GM21360 (cell line): ENCODE results near the gene STK16.
"Not testable (repeated sequence)": the region's sequence is repeated elsewhere in the genome, so short reads cannot be mapped to it uniquely, and the experiment has no call there.

Experiments used
- ATAC-seq: cut with Tn5 transposase; IDR thresholded peaks from one replicate; pipeline ENCODE4 v1.9.1; 2021; ENCODE audit warnings: mild to moderate bottlenecking, moderate library complexity; ENCODE audit not compliant: unreplicated experiment

The STK16 gene

DNA sequence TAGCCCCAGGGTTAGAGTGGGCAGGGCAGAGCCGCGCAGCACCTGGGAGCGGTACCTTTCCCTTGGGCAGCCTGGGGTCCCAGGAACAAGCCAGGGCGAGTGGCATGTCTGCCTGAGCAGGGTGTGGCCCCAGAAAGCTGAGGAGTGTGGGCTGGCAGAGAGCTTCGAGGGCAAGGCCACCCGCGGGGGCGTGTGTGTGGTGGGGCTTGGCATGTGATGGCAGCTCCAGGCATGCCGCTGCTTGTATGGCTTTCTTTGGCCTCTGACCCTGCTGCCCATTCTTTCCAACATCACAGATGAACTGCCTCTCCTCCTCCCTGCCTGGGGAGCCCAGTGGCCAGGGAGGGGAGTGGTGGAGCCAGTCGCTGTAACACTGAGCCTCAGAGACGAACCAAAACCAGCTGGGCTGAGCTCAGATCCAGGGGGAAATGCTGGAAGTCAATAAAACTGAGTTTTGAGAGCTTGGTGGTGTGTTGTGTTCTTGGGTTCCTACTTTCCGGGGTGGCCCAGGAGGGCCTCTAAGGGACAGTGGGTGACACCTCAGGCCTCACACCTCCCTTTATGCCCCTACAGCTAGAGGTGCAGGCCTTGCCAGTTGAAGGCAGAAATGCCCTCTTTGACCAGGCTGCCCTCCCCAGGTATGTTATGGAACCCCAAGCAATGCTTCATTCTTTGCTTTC lies 41.3 kb downstream of the STK16 start:
- no peak for ATAC-seq

DNA sequence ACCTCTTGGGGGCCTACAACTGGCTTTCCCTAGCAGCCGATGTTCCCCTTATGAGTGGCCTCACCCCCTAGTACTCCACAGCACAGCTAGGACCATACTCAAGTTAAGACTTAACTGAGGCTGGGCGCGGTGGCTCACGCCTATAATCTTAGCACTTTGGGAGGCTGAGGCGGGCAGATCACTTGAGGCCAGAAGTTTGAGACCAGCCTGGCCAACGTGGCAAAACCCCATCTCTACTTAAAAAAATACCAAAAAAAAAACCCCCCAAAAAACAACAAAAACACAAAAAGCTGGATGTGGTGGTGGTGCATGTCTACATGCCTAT lies 41.8 kb downstream of the STK16 start:
- not testable (repeated sequence) for ATAC-seq

DNA sequence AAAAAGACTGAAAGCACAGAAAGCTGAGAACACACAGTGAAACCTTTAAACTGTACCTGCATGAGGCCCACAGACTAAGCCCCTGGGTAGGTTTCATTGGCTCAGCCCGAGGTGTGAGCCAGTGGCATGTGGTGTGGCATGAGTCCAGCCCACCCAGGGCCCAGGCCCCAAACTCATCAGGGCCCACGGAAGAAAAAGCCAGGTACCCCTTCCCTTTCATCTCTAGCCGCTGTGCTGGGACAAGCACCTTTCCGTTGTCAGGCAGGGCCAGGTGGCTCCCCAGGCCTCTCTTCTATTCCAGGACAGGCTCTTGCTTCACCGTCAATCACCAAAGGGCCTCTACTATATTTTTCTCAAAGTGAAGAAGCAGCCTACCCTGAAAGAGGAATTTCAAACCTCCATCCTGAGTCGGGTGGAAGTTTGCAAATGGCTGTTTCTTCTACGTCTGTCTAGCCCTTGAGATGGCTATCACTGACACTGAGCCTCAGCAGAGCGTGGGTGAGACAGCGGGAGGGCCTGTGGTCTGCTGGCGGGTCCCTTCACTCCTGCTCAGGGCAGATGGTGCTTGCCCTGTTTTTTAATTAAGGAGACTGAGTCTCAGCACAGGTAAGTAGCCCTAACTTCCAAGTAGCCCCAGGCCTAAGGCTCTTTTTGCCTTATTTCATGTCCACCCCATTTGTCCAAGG lies 42.4 kb downstream of the STK16 start:
- ATAC-seq, result no peak

DNA sequence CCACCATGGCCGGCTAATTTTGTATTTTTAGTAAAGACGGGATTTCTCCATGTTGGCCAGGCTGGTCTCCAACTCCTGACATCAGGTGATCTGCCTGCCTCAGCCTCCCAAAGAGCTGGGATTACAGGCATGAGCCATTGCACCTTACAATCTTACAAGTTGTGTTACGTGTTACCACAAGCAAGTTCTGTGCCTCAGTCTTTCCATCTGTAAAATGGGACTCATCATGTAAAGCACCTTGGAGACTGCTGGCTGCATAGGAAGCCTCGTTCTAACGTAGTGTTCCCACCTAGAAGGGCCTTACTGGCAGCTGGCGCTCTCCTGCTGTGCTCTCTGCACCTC lies 43.9 kb downstream of the STK16 start:
- ATAC-seq, result no peak

DNA sequence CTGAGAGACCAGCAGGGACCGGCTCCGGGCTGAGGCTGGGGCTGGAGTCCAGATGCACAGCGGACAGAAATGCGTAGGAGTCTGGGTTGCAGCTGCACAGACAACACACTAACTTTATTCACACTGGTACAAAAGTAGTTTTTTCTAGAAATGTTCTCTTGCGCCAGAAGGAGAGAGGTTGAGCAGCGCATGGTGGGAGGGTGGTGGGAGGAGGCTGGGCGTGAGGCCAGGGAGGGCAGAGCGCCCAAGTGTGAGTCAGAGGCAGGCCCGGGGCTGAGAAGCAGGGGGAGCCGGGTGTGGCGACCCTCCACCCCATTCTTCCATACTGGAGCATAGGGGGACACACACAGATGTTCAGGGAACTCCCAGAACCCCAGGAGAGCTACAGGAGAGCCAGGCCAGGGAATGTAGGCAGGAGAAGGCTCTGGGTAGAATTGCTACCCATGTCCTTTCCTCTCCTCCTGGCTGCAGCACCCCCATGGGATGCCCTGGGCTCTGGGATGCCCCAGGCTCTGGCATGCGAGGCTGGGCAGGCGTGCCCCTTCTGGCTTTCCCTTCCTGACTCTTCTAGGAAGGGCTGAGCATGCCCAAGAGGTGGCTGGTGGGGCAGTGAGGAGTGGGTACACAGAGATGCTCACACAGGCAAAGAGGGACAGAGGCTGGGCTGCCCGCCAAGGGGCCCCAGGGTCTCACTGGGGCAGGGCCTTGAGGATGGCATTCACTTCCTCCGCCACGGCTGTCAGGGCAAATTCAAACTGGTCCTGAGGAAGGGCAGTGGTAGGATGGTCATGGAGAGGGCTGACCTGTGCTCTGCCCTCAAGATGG lies 44.5 kb downstream of the STK16 start:
- no peak for ATAC-seq

DNA sequence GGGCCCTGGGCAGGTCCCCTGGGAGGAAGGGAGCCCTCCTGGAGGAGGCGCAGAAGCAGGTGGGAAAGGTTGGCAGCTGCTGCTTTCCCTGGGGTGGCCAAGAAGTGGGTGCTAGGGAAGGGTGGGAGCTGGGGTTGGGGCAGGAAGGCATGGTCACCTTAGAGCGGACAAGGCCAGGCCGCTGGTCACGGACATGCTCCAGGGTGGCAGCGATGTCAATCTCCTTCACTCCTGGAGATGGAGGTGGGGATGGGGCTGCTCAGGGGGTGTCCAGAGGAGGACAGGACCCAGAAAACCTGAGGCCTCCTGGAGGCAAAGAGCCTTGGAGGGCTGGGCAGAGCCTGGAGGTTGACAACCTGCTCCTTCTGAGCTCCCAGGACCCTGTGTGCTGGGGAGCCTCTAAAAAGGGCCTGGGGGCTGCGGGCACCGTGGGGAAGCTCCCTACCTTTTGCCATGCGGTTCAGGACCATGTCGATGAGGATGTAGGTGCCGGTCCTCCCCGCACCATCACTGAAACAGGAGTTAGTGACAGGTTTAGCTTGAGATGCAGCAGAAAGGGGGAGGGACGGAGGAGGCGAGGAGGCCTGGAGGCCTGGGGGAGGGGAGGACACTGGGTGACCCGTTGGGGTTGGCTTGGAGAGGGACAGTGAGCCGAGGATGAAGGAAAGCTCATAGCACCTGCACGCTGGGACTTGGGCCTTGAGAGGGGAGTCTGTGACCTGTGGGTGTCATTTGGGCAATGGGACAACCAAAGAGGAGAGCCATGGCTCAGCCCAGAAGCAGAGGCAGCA lies 45.3 kb downstream of the STK16 start:
- ATAC-seq, result no peak

DNA sequence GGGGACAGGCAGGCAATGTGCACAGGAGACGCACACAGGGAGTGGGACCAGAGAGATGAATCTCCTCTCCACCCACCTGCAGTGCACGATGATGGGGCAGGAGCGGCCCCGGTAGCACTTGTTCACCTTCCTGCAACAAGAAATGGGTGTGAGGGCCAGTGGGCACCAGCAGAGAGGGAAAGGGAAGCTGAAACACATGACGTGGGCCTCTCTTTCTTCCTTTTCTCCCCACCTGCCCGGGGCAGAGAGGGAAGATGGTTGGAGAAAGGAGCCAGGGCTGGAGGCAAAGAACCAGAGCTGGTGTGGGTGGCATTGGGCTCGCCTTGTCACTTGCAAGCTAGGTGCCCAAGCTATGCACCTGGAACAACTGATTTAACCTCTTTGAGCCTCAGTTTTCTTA lies 46.1 kb downstream of the STK16 start:
- no peak for ATAC-seq

DNA sequence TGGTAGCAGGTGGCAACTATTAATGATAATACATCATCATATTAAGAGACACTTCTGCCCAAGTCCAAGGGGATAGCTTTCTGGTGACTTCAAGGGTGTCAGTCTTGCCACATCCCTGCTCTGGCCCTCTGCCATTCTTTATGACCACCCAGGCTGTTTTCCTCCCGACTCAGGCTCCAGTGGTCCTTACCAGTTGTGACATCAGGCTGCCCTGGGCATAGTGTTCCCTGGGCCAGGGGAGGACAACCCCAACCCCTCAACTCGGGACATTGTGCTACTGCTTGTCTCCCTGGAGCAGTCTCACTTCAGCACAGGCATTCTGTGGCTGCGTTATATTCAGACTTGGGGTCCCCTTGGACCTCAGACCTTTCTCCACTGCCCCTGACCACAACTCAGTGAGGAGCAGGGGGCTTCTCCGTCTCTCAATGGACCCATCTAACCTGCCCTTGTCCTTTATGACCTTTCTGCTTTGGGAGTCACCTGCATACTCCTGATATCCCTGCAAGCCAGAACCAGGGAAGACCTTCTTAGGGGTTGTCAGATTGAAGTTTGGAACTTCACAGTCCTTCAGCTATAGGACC lies 46.7 kb downstream of the STK16 start:
- no peak for ATAC-seq

DNA sequence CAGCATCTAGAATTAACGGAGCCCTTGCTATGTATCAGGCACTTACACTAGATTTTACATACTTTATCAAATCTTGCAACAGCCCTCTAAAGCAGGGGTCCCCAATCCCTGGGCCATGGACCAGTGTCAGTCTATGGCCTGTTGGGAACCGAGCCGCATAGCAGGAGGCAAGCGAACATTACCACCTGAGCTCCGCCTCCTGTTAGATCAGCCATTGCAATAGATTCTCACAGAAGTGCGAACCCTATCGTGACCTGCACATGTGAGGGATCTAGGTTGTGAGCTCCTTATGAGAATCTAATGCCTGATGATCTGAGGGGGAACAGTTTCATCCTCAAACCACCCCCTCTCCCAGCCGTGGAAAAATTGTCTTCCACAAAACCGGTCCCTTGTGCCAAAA lies 47.3 kb downstream of the STK16 start:
- no peak for ATAC-seq

DNA sequence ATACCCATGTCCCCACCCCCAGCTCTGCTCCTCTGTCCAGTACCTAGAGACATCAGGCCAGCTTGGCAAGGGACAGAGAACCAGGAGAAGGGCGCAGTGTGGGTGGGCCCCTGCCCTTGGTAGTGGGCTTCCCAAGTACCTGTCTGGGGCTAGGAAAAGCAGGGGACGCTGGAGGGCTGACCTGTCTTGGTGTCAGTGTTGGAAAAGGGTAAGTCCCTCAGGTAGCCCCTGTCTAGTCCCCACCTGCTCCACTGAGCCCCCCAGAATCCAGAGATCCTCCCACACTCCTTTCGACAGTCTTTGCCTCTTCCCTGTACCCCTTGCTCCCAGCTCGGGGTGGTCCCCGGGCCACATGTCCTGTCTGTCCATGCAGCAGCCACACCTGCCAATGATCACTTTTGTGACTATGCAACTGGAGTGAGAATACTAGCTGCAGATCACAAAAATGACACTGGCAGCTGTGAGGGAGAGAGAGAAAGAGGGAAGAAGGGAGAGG lies 48.5 kb downstream of the STK16 start:
- ATAC-seq, result no peak

DNA sequence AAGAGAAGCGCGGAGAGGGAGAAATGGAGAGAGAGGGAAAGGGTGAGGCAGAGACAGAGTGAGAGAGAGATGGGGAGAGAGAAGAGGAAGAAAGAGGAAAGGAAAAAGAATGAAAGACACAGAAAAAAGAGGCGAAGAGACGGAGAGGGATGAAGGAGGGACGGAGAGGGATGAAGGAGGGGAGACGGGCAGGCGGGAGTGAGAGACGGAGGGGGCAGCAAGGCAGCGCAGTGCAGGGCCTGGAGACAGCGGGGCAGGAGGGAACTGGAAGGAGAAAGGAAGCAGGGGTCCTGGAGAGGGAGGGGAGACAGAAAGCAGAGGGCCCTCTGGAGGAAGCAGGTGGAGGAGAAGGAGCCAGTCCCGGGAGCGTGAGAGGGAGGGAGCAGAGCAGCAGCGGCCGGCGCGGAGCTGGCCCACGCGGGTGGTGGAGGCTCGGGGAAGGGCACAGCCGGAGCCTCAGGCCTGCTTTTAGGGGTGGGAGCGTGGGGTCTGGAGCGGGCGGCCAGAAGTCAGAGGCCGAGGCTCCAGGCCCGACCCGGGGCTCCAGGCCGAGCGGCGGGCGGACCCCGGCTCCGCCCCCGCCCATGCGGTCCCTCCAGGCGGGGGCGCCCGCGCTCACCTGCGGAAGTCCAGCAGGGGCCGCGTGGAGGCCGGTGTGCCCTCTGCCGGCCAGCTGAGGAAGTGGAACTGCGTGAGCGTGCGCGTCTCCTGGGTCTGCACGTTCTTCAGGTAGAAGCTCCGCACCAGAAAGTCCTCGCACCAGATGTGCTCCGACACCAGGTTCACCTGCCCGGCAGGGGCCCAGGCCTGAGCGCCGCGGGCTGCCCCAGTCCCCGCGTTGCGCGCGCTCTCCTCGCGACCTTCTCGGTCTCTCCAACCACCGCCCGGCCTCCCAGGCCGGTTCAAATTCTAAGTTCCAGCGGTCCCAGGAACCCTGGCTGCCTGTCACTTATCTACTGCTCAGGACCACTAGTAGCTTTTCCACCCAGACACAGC lies 49.4 kb downstream of the STK16 start:
- peak; percentile 85 for ATAC-seq

DNA sequence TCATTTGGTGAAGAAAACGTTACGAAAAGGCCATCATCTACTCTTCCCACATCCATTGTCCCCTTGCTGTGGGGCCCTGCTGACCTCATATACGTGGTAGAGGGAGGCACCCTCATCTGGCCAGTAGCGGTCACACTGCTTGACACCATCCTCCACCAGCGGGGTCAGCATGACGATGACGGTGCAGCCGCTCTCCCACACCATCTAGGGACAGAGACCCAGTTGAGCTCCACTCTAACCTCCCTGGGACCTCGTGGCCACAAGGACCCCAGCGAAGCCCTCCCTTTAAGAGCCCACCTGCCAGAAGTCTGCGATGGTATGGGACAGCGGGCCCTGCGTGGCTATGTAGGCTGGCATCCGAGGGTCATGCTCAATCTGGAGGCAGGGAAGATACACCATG lies 50.9 kb downstream of the STK16 start:
- ATAC-seq, result no peak

DNA sequence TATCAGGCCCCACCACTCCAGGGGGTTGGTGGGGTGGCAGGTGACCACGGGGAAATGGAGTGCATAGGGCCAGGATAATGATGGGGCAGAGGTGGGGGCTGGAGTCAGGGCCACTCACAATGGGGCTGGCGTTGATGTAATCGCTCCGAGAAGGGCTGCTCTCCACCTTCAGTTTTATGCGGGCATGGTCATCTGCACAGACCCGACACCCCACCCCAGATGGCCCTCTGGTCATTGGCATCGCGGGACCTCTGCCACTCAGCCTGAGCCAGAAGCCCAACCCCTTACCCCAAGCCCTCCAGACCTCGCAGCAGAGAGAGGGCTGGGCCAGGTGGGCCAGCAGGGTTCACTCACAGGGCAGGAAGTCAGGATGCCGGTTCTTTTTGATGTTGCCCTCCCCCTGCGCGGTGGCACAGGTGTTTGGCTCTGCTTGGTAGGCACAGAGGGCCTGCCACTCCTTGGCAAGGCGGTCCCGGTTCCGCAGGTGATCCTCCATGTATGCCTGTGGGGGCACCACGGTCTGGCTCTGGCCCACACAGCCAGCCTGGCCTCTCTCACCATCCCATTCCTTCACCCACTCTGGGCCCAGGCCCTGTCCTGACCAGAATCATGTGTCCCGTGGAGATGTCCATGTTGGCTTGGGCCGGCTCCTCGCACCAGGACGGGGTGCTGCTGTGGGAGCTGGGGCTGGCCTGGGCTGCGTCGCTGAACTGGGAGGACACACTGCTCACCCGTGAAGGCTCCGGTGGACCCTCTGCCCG lies 51.5 kb downstream of the STK16 start:
- ATAC-seq, result no peak

DNA sequence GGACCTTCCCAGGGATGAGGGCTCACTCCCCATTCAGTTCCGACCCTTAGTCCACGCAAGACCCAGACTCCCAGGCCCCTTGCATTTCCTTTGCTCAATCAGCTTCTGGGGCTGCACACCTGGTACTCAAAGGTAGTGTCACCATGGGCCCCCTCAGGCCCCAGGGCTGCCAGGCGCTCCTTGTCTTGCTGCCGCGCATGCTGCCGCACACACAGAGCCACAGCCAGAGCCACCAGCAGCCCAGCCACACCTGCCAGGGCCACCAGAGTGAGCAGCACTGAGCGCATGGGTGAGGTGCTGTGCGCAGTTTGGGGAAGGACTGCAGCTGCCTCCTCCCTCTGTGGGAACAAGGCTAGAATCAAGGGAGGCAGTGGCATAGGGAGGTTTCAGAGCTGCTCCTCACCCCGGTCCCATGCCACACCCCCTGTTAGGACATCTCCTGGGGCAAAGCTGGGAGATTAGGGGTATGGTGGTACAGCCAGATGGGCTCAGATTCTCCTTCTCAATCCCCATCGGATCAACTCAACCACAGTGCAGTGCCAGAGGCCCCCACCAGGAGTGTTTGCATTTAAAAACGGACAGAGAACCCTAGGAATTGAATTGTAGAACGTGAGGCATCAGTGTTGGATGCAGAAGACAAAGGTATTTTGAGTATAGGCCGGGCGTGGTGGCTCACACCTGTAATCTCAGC lies 52.6 kb downstream of the STK16 start:
- no peak for ATAC-seq

DNA sequence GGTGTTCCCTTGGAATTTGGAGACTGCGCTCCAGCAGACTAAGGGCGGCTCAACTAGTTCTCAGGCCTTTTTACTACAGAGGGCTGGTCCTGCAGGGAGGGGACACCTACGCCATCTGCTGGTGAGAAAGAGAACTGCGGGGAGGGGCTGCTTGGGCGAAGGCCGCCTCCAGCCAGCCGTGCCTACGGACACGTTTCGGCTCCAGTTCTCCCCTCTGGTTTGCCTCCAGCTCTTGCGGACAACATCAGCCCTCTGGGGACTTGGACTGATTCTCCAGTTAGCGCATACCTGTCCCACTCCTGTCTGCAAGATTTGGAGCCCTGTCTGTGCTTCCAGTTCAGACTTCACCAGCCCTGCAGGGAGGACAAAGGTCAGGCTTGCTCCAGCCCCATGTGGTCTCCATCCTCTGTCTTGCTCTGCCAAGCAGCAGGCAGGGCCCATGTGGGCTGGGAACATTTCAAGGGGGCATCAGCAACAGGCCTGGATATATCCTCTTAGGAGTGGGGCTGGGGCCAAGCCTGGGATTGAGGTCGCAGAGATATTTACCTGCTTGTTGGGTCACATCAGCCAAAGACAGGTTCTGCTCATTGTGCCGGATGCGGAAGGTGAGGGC lies 53.6 kb downstream of the STK16 start:
- ATAC-seq, result peak; percentile 61

DNA sequence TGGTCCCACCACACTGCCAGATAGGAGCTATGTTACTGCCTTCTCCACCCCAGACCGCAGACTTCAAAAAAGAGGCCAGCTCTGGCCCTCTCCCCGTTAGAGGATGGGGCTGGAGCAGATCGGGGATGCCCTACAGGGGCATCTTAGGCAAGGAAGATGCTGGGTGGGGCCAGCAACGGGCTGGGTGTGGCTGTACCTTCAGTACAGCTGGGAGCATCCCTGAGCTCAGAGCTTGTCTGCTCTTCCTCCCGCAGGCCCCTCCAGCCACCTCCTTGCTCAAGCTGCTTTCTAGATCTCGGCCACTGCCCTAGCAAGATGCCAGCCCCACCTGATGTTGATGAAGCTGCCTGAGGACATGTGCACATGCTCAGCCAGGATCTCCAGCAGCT lies 54.1 kb downstream of the STK16 start:
- no peak for ATAC-seq
